K562 (cell line): ENCODE measurements around the gene PIKFYVE. TPM values are rescaled to one million over a fixed set of nuclear protein-coding genes. Genes with fewer than 3 reads are reported as not detected.
A peak's percentile ranks its signal among the peaks of the same experiment; 100 is the strongest.

Experiments
- CBFA2T2 ChIP-seq: fragments of 450-650 bp; conservative IDR thresholded peaks from 2 replicates; pipeline ENCODE4 v1.6.1; 2017; ENCODE audit warnings: mild to moderate bottlenecking
- CTBP1 ChIP-seq: fragments of 450-650 bp; IDR thresholded peaks from 2 replicates; pipeline ENCODE4 v1.6.1; 2016; ENCODE audit warnings: borderline replicate concordance
- NFRKB ChIP-seq: fragments of 450-650 bp; IDR thresholded peaks from 2 replicates; pipeline ENCODE4 v1.6.1; 2016; ENCODE audit warnings: low read depth
- NR2C2 ChIP-seq, 2 experiments: fragments of 200-800 bp in 1 of 2; sonication (Bioruptor generic) in 1 of 2; sonication (generic) in 1 of 2; formaldehyde crosslinking in 1 of 2; IDR thresholded peaks; 2 replicates each; pipeline versions ENCODE4 v1.6.1 to v1.8.0; 2016 to 2022; ENCODE audit warnings: mild to moderate bottlenecking in 1 of 2, missing compliant biosample characterization in 1 of 2, missing genetic modification characterization in 1 of 2, missing genetic modification reagents in 1 of 2
- U2AF1 ChIP-seq: fragments of 200-400 bp; formaldehyde crosslinking; optimal IDR thresholded peaks from 2 replicates; pipeline ENCODE3; 2017; ENCODE audit warnings: mild to moderate bottlenecking, low read depth, low read length, moderate library complexity
- ZBED1 ChIP-seq: IDR thresholded peaks from 2 replicates; pipeline ENCODE4 v1.6.1; 2014
- ZFP1 ChIP-seq: fragments of 450-650 bp; formaldehyde crosslinking; IDR thresholded peaks from 2 replicates; pipeline ENCODE4 v1.4.0; 2020; ENCODE audit warnings: mild to moderate bottlenecking, mixed read lengths
- ZFP36 ChIP-seq: fragments of 150-350 bp; IDR thresholded peaks from 2 replicates; pipeline ENCODE4 v1.6.1; 2018; ENCODE audit warnings: low read length, low read depth; ENCODE audit not compliant: partially characterized antibody
- ZNF184 ChIP-seq: sonication (generic); formaldehyde crosslinking; IDR thresholded peaks from 2 replicates; pipeline ENCODE4 v1.5.0; 2020; ENCODE audit warnings: missing genetic modification reagents
- ZNF354B ChIP-seq: fragments of 250-450 bp; sonication (Bioruptor Pico); IDR thresholded peaks from 2 replicates; pipeline ENCODE4 v1.4.0; 2020
- ZNF408 ChIP-seq: fragments of 250-450 bp; sonication (Bioruptor Pico); IDR thresholded peaks from 2 replicates; pipeline ENCODE4 v1.4.0; 2020; ENCODE audit warnings: low read depth, mild to moderate bottlenecking, moderate library complexity
- ZNF778 ChIP-seq: fragments of 450-650 bp; formaldehyde crosslinking; IDR thresholded peaks from 2 replicates; pipeline ENCODE4 v1.4.0; 2020; ENCODE audit warnings: mild to moderate bottlenecking, moderate library complexity
- polyA plus RNA-seq, 8 experiments: library from polyadenylated mRNA; depleted of rRNA in 4 of 8; stranded (reverse) in 5 of 8; unstranded in 3 of 8; fragments of >200 nt; fragmentation: Nextera tagmentation in 2 of 8; fragmentation: Illumina TruSeq in 1 of 8; extraction: Ambion mirVana in 2 of 8; extraction: Trizol in 1 of 8; gene quantifications; 2 replicates each; pipeline versions ENCODE4 v1.2.1 to v1.2.3, GENCODE V29; 2011 to 2014; ENCODE audit warnings: inconsistent platforms in 1 of 8, missing spikeins in 1 of 8
- total RNA-seq, 7 experiments: library from RNA; depleted of rRNA in 6 of 7; stranded (reverse); fragments of >200 nt in 6 of 7; fragmentation: Illumina TruSeq in 2 of 7; extraction: Trizol in 2 of 7; gene quantifications; 2 replicates each; pipeline versions ENCODE4 v1.2.1 to v1.2.3, GENCODE V29; 2011 to 2021; ENCODE audit warnings: low replicate concordance in 1 of 7
- TF ChIP-seq, protein P1 (sequence below), 2 experiments: fragments of 450-650 bp; IDR thresholded peaks; 2 replicates each; pipeline ENCODE4 v1.6.1; 2016
- TF ChIP-seq, protein P2 (sequence below): fragments of 200-800 bp; sonication (Bioruptor generic); IDR thresholded peaks from 2 replicates; pipeline ENCODE4 v1.6.1; 2017; ENCODE audit warnings: missing genetic modification characterization, missing compliant biosample characterization
- TF ChIP-seq, protein P3 (sequence below): fragments of 450-650 bp; IDR thresholded peaks from 2 replicates; pipeline ENCODE4 v1.6.1; 2018; ENCODE audit not compliant: partially characterized antibody
- TF ChIP-seq, protein P4 (sequence below): fragments of 250-450 bp; sonication (Bioruptor Pico); IDR thresholded peaks from 2 replicates; pipeline ENCODE4 v1.9.0; 2021; ENCODE audit warnings: mild to moderate bottlenecking, inconsistent platforms
- TF ChIP-seq, protein P5 (sequence below): IDR thresholded peaks from 3 replicates; pipeline ENCODE4 v1.6.1; 2011; ENCODE audit warnings: borderline replicate concordance, mild to moderate bottlenecking; ENCODE audit not compliant: insufficient read length, insufficient read depth

The PIKFYVE gene
- total and polyA plus RNA-seq, 9 of the 15 experiments (the other 6 are each of a cell fraction or from before 2014, with no cell fraction given), result 3.6 to 25.6 (median 16.7) TPM

DNA sequence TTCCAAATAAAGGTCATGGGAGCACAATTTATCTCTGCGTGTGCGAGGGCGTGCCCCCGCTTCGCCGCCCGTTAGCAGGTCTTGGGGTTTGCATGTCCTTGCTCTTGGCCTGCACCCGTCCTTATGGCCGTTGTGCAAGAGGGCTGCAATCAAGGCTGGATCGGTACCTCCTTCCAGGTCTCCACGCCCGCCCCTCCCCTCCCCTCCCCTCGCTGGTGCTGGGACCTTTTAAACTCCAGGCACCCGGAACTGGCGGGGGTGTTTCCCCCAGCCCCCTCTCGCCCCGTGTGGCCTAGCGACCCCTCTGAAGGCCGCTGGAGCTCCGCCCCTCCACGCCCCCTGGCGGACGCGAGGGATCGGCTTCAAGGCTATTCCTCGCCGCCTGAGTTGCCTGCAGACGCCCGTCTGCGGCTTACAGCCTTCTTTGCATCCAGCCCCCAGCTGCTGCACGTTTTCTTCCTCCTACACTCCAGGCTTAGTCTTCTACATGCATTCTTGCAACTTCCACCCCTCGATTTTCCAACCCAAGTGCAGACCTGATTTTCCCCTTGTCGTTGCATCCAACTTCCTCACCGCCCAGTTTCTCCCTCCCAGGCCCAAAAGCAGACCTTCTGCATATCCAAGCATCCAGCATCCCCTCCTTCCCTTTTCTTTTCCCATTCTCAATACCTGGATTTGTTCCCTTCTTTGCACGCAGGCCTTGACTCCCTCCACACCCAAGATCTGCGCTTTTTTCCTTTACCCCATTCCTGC is 11.8 kb upstream of the PIKFYVE start (continued):
- TF ChIP-seq NR2C2 (CRISPR knock-in tag; IDR thresholded peaks at IDR 0.05) (0 out of 2 replicates have a peak, but pooled peaks have one; percentile 43), NR2C2 (tag; IDR thresholded peaks at IDR 0.05) (peak; percentile 74), ZNF184 (CRISPR knock-in tag) (no peak), U2AF1 (no peak), ZNF354B (CRISPR knock-in tag) (no peak), ZFP36 (no peak), ZBED1 (no peak), CTBP1 (0 out of 2 replicates have a peak, but pooled peaks have one; percentile 45), ZNF778 (no peak), ZNF408 (no peak), CBFA2T2 (no peak), ZFP1 (CRISPR knock-in tag) (no peak), NFRKB (no peak; the same call in 1 of the 2 replicates)
- TF ChIP-seq, protein P1, sequence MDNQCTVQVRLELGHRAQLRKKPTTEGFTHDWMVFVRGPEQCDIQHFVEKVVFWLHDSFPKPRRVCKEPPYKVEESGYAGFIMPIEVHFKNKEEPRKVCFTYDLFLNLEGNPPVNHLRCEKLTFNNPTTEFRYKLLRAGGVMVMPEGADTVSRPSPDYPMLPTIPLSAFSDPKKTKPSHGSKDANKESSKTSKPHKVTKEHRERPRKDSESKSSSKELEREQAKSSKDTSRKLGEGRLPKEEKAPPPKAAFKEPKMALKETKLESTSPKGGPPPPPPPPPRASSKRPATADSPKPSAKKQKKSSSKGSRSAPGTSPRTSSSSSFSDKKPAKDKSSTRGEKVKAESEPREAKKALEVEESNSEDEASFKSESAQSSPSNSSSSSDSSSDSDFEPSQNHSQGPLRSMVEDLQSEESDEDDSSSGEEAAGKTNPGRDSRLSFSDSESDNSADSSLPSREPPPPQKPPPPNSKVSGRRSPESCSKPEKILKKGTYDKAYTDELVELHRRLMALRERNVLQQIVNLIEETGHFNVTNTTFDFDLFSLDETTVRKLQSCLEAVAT (IDR thresholded peaks at IDR 0.05), result peak in 1 of 2 experiments; percentile 33; a peak in 1 of 4 replicates
- TF ChIP-seq, protein P2, sequence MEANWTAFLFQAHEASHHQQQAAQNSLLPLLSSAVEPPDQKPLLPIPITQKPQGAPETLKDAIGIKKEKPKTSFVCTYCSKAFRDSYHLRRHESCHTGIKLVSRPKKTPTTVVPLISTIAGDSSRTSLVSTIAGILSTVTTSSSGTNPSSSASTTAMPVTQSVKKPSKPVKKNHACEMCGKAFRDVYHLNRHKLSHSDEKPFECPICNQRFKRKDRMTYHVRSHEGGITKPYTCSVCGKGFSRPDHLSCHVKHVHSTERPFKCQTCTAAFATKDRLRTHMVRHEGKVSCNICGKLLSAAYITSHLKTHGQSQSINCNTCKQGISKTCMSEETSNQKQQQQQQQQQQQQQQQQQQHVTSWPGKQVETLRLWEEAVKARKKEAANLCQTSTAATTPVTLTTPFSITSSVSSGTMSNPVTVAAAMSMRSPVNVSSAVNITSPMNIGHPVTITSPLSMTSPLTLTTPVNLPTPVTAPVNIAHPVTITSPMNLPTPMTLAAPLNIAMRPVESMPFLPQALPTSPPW (CRISPR knock-in tag), result peak; percentile 90
- TF ChIP-seq, protein P3, sequence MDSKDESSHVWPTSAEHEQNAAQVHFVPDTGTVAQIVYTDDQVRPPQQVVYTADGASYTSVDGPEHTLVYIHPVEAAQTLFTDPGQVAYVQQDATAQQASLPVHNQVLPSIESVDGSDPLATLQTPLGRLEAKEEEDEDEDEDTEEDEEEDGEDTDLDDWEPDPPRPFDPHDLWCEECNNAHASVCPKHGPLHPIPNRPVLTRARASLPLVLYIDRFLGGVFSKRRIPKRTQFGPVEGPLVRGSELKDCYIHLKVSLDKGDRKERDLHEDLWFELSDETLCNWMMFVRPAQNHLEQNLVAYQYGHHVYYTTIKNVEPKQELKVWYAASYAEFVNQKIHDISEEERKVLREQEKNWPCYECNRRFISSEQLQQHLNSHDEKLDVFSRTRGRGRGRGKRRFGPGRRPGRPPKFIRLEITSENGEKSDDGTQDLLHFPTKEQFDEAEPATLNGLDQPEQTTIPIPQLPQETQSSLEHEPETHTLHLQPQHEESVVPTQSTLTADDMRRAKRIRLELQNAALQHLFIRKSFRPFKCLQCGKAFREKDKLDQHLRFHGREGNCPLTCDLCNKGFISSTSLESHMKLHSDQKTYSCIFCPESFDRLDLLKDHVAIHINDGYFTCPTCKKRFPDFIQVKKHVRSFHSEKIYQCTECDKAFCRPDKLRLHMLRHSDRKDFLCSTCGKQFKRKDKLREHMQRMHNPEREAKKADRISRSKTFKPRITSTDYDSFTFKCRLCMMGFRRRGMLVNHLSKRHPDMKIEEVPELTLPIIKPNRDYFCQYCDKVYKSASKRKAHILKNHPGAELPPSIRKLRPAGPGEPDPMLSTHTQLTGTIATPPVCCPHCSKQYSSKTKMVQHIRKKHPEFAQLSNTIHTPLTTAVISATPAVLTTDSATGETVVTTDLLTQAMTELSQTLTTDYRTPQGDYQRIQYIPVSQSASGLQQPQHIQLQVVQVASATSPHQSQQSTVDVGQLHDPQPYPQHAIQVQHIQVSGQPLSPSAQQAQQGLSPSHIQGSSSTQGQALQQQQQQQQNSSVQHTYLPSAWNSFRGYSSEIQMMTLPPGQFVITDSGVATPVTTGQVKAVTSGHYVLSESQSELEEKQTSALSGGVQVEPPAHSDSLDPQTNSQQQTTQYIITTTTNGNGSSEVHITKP, result peak; percentile 58
- TF ChIP-seq, protein P4, sequence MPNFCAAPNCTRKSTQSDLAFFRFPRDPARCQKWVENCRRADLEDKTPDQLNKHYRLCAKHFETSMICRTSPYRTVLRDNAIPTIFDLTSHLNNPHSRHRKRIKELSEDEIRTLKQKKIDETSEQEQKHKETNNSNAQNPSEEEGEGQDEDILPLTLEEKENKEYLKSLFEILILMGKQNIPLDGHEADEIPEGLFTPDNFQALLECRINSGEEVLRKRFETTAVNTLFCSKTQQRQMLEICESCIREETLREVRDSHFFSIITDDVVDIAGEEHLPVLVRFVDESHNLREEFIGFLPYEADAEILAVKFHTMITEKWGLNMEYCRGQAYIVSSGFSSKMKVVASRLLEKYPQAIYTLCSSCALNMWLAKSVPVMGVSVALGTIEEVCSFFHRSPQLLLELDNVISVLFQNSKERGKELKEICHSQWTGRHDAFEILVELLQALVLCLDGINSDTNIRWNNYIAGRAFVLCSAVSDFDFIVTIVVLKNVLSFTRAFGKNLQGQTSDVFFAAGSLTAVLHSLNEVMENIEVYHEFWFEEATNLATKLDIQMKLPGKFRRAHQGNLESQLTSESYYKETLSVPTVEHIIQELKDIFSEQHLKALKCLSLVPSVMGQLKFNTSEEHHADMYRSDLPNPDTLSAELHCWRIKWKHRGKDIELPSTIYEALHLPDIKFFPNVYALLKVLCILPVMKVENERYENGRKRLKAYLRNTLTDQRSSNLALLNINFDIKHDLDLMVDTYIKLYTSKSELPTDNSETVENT (CRISPR knock-in tag), result no peak
- TF ChIP-seq, protein P5, sequence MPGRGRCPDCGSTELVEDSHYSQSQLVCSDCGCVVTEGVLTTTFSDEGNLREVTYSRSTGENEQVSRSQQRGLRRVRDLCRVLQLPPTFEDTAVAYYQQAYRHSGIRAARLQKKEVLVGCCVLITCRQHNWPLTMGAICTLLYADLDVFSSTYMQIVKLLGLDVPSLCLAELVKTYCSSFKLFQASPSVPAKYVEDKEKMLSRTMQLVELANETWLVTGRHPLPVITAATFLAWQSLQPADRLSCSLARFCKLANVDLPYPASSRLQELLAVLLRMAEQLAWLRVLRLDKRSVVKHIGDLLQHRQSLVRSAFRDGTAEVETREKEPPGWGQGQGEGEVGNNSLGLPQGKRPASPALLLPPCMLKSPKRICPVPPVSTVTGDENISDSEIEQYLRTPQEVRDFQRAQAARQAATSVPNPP, result no peak
